ENCODE data around the gene CASP6. TPM values are rescaled to one million over a fixed set of nuclear protein-coding genes. Genes with fewer than 3 reads are reported as not detected.

Gene CASP6
- total RNA-seq (ENCODE audit: low replicate concordance), result 41.9 and 49.9 TPM in 2 replicates
- long read RNA-seq, transcript CASP6-201 (7 exons, 1,548 nt), result major isoform, 116 of 135 reads
- long read RNA-seq, partial matches to known transcripts, result 3 of 135 reads
- long read RNA-seq, other reads (novel, unspliced or antisense), result 16 of 135 reads

GRCh38 chr4:109702950-109703663 lies at the start of gene CASP6:
TSS of gene CASP6 (minus strand) at chr4:109703445. CDS start at chr4:109703395, 50 bp downstream.
- peak; percentile 88 for TF ChIP-seq CTCF (conservative IDR thresholded peaks at IDR 0.05)
- peak within 1 kb of the TSS; percentile 92 for H3K27ac Mint-ChIP-seq

GRCh38 chr4:109752525-109752924 lies 49.3 kb upstream of the CASP6 start:
- Mint-ChIP-seq H3K4me3 (no peak overlapping the region), H3K27ac (no peak overlapping the region), H3K9me3 (no peaks in the 10 kb centered on the region), H3K4me1 (ENCODE audit: unreplicated experiment) (no peaks in the 10 kb centered on the region), H3K27me3 (peaks cover 7% of the 10 kb centered on the region), H3K36me3 (no peaks in the 10 kb centered on the region)
- TF ChIP-seq CTCF (conservative IDR thresholded peaks at IDR 0.05), result no peak
- DNase-seq (ENCODE audit: extremely low spot score, unreplicated experiment), result no peak

More at GRCh38 chr4:109702950-109703663, at the start of gene CASP6:
- H3K27me3 Mint-ChIP-seq, result no peaks in the 10 kb centered on the region
- H3K4me1 Mint-ChIP-seq (ENCODE audit: unreplicated experiment), result peaks cover 31% of the 10 kb centered on the region
- H3K36me3 Mint-ChIP-seq, result peaks cover 13% of the 10 kb centered on the region
- DNase-seq (ENCODE audit: extremely low spot score, unreplicated experiment), result peak; percentile 84
- H3K4me3 Mint-ChIP-seq, result peak within 1 kb of the TSS; percentile 96
- no peaks in the 10 kb centered on the region for H3K9me3 Mint-ChIP-seq

GRCh38 chr4:109751852-109752251 lies 48.6 kb upstream of the CASP6 start:
- DNase-seq (ENCODE audit: extremely low spot score, unreplicated experiment), result no peak
- no peaks in the 10 kb centered on the region for H3K36me3 Mint-ChIP-seq
- TF ChIP-seq CTCF (conservative IDR thresholded peaks at IDR 0.05), result no peak
- no peak overlapping the region for H3K27ac Mint-ChIP-seq
- peaks cover 7% of the 10 kb centered on the region for H3K27me3 Mint-ChIP-seq
- H3K4me1 Mint-ChIP-seq (ENCODE audit: unreplicated experiment), result no peaks in the 10 kb centered on the region
- no peak overlapping the region for H3K4me3 Mint-ChIP-seq
- H3K9me3 Mint-ChIP-seq, result no peaks in the 10 kb centered on the region

GRCh38 chr4:109750652-109751244 lies 47.5 kb upstream of the CASP6 start:
- no peak overlapping the region for H3K27ac Mint-ChIP-seq
- no peak overlapping the region for H3K4me3 Mint-ChIP-seq
- H3K9me3 Mint-ChIP-seq, result no peaks in the 10 kb centered on the region
- H3K36me3 Mint-ChIP-seq, result no peaks in the 10 kb centered on the region
- no peaks in the 10 kb centered on the region for H3K4me1 Mint-ChIP-seq (ENCODE audit: unreplicated experiment)
- TF ChIP-seq CTCF (conservative IDR thresholded peaks at IDR 0.05), result no peak
- peaks cover 7% of the 10 kb centered on the region for H3K27me3 Mint-ChIP-seq
- no peak for DNase-seq (ENCODE audit: extremely low spot score, unreplicated experiment)

GRCh38 chr4:109749388-109750082 lies 46.3 kb upstream of the CASP6 start:
- no peak for TF ChIP-seq CTCF (conservative IDR thresholded peaks at IDR 0.05)
- no peak overlapping the region for H3K27ac Mint-ChIP-seq
- H3K36me3 Mint-ChIP-seq, result no peaks in the 10 kb centered on the region
- no peak overlapping the region for H3K4me3 Mint-ChIP-seq
- no peaks in the 10 kb centered on the region for H3K4me1 Mint-ChIP-seq (ENCODE audit: unreplicated experiment)
- no peaks in the 10 kb centered on the region for H3K9me3 Mint-ChIP-seq
- no peak for DNase-seq (ENCODE audit: extremely low spot score, unreplicated experiment)
- peaks cover 3% of the 10 kb centered on the region for H3K27me3 Mint-ChIP-seq
